ENCODE results near the gene GDNF. TPM values are rescaled to one million over a fixed set of nuclear protein-coding genes. Genes with fewer than 3 reads are reported as not detected.

Gene GDNF
- total RNA-seq (2022; extraction: Qiagen RNA extraction): 0.02 to 0.06 TPM (median 0.04 TPM) in 4 of 5 replicates, not detected in the other

DNA sequence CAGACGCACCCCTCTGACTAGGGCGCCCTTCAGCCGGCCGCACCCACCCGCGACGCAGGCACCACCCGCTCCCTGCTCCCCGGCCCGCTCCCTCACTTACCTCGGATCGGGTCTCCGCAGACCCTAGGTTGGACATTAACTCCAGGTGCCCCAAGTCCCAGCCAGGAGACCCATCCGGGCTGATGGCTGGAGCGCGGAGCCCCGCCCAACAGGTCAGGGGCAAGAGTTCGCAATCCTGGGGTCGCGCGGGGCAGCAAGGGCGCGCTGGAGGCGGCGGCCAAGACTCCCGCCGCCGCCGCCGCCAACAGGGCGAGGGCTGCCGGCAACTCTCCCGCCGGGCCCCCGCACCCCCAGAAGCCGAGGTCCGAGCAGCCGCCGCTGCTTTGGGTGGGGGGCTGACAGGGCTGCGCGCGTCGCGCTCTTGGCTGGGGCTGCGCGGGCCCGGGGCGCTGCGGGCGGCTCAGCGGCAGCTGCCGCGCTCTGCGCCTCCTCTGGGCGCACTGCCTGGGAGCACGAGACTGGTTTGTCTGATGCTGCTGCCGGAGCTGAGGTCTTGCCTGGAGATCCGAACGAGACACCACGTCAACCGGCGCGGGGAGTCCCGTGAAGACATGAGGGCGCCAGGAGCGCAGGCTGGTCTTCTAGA, at the start of gene GDNF:
Gene GDNF, minus strand, starts transcription at position 635 of the 646 bp plus-strand sequence. CDS start 5,245 bp downstream, outside the sequence.

Data from A549 treated with CORT108297 at 1 μM for 4 hours (cell line).